HK-2 (cell line): ENCODE measurements around the gene B3GNT8.
"Not testable (repeated sequence)": the region's sequence is repeated elsewhere in the genome, so short reads cannot be mapped to it uniquely, and the experiment has no call there.

Experiments
- DNase-seq: peaks from one replicate; pipeline ENCODE4 v3.0.0-alpha.2; 2018; ENCODE audit not compliant: unreplicated experiment

B3GNT8 gene

DNA sequence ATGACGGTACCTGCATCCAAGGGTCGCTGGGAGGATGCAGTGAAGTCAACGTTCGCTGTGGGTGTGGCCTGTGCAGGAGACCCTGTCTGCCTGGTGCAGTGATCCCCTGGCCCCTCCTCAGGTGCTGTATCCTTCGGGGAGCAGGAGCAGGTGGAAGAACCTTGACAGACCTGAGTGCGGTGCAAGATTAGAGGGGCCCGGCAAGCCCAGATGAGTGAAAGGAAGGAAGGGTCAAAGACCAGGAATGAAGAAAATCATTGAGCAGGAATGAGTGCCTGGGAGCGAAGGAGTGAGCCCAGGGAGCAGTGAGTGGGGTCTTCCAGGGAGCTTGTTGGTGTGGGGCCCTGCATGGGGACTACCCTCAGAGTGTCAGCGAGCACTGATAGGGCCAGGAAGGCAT lies 12.7 kb downstream of the B3GNT8 start:
- no peak for DNase-seq

DNA sequence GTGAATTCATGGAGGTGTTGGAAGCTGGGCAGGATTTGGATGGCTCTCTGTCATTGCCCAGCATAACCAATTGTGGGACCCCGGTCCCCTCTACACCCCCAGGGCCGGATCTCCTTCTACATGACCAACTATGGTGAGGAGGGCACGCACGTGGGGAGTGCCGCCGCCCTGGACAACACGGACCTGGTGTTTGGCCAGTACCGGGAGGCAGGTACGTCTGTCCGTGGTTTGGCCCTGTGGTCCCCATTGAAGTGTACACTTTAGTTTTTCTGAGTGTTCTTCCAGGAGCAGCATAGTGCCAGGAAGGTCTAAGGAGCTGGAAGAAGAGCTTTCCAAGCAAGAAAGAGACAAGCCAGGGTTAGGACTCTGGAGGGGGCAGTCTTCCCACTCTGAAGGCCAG lies 13.2 kb downstream of the B3GNT8 start:
- DNase-seq = no peak

DNA sequence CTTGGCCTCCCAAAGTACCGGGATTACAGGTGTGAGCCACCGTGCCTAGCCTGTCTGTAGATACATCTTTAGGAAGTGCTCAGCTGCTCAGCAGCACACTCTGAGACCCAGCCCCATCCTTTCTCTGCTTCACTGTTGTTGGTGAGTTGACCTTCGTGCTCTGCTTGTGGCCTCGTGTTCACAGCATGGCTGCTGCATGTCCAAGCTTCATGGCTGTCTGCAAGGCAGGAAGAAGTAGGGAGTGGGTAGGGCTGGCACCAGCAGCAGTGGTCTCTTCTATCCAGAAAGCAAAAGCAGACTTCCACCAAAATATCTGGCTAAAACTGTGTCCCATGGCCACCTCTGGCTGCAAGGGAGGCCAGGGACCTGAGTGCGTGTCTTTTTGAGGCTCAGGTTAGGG lies 14.2 kb downstream of the B3GNT8 start:
- DNase-seq = no peak

DNA sequence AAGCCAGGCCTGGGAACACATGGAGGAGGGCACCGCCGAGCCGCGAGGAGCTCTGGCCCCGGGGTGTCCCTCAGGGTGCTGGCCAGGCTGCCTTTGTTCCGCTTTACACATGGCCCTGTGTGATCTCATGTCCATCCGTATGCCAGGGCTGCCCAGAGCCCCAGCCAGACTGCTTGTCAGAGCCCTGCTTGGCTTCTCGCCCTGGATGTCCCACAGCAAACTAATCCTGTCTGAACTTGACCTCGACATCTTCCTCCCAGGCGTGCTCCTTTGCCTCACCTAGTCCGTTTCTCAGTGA lies 15.3 kb downstream of the B3GNT8 start:
- no peak for DNase-seq

DNA sequence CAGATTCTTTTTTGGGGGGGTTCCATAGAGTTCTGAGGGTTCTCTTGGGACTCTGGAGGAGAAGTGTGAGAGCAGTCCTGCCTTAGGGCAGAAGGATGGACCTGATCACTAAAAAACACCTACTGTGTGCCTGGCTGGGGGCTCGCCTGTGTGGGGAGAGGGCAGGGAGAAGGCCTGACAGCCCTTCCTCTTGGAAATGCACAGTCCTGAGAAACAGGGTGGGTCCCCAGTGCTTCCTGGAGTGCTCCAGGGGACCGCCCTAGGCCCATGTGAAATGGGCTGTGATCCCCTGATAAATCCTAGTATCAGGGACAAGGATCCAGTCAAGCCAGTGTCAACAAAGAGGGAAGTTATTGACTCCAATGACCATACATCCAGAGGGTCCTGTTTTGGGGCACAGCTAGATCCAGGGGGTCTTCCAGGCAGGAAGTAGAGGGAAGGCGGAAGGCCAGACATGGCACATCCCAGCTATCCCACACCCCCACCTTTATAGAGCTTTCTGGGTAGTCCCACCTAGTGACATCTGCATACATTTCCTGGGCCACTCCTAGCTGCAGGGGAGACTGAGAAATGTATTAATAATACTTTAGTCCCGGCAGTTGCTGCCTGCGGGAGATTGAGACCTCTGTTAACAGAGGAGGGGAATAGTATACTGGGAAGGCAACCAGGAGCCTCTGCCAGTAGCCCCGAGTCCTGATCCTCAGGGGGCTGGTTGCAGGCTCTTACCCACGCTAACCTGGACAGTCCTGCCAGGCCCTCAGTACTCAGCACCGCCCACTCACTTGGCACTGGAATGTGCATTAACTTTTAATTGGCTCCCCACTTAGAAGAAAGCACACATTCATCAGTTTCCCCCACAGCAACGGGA lies 15.8 kb downstream of the B3GNT8 start:
- no peak for DNase-seq

DNA sequence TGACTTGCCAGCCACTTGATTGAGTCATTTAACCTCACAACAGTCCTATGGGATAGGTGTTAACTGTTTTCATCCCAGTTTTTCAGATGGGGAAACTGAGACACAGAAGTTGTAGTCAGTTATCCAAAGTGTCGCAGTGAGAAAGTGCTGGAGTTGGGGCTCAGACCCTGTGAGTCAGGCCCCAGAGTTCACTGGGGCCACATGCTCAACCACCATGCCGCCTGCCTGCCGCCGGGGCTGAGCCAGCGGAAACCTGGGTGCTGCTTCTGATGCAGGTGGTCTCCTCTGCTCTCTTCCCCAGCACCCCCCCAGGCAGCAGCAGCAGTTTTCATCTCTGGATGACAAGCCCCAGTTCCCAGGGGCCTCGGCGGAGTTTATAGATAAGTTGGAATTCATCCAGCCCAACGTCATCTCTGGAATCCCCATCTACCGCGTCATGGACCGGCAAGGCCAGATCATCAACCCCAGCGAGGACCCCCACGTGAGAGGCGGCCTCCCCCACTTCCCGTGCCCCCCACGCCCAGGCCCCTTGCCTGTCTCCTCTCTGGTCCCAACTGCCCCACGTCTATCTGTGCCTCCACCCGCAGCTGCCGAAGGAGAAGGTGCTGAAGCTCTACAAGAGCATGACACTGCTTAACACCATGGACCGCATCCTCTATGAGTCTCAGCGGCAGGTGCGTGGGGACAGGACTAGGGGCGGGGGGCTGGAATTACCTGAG lies 16.7 kb downstream of the B3GNT8 start:
- DNase-seq = no peak

DNA sequence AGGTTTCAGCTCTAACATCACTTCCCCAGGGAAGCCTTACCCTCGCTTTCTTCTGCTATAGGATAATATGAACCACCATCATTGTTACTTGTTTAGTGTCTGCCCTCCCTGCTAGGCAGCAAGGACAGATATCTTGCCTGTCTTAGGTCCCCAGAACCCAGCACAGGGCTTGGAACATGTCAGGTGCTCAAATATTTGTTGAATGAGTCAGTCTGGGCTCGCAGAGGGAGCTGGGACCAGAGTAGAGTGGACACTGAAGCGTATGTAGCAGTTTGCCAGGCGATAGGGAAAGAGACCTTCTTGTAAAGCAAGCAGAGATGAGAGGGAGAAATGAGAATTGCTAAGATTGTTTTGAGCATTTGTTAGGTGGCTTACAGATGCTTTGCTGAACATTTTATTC lies 17.9 kb downstream of the B3GNT8 start:
- peak; percentile 65 for DNase-seq

DNA sequence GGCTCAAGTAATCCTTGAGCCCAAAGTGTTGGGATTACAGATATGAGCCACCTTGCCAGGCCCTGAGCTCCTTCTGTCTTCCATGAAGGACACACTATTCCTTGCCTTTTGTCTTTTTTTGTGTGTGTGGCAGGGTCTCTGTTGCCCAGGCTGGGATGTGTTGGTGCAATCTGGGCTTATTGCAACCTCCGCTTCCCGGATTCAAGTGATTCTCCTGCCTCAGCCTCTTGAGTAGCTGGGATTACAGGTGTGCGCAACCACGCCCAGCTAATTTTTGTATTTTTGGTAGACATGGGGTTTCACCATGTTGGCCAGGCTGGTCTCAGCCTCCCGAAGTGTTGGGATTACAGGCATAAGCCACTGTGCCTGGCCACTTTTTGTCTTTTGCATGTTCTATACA lies 18.3 kb downstream of the B3GNT8 start:
- not testable (repeated sequence) for DNase-seq

DNA sequence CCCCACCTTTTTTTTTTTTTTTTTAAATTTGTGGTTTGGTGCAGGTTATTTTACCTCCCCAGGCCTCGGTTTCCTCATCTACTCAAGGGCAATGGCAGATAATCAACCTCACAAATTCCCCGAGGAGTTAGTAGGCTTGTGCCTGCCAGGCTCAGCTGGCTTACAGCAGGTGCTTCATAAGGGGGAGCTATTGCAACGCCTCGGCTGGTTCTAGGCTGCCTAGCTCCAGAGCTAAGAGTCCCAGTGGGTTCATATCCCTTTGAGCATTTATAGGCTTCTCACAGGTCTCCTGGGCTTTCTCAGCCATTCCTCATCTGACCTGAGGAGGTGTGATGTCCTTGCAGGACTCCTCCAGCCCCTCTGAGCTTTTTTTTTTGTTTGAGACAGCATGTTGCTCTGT lies 18.9 kb downstream of the B3GNT8 start:
- no peak for DNase-seq

DNA sequence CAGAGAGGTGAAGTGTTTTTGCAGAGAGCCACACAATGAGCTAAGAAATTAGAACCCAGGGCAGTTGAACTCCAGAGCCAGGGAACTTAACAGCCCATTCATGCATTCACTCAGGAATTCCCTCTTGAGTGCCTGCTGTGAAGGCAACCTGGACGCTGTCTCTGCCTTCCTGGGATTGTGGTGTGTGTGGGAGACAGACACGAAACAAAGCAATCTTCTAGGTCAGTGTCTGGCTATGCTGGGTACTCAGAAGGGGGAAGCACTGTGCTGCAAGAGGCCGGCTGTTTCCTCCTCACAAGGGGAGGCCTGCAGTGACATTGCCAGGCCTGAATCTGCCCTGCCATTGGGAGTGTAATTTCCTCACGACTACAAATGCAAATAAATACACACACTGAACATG lies 19.9 kb downstream of the B3GNT8 start:
- DNase-seq = peak; percentile 45

DNA sequence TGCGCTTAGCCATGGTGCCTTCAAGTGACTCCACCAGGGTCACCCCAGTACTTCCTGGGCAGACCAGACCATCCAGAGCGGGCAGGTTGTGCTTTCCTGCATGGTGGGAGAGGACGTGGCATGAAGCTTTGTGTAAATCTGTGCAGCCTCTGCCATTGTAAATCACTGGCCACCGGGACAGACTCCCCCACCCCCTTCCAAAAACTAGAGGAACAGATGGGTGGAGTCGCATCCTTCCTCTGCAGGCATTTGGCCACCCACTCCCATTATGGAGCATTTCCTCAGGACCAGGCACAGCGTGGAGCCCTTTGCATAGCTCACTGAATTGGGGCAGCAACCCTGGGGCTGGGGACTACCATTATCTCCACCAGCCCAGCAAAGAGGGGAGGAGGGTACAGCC lies 21.4 kb downstream of the B3GNT8 start:
- DNase-seq = no peak

DNA sequence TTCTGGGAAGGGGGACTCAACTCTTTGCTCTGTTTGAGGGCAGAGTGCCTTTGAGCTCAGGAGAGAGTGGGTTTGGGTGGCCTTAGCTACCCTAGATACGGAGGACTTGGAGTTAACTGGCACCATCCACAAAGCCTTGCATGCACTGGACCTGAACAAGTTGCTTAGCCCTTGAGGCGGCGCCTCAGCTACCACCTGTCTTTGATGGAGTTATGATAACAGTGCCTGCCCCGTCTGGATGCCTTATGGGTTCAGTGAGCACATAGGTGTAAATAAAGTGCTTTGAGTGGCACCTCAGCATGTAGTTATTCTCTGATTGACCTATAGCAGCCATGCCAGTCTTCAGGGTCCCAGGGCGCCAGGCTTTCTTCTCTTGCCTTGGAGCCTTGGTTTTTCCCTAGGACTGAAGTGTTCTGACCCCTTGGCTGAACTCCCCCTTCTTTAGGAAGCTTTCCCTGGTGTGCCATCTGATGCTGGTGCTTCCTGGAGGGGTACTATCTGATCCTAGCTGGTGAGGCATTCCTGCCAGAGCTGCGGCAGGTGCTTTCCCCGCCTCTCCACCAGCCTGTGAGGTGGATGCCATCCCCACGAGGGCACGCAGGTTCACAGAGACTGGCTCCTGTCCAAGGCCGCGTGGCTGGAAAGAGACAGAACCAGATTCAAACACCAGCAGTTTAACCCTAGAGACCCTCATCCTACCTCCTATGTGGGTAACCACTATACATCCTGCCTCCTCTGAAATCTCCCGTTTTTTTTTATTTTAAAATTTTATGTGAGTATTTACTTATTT lies 23.8 kb downstream of the B3GNT8 start:
- no peak for DNase-seq

DNA sequence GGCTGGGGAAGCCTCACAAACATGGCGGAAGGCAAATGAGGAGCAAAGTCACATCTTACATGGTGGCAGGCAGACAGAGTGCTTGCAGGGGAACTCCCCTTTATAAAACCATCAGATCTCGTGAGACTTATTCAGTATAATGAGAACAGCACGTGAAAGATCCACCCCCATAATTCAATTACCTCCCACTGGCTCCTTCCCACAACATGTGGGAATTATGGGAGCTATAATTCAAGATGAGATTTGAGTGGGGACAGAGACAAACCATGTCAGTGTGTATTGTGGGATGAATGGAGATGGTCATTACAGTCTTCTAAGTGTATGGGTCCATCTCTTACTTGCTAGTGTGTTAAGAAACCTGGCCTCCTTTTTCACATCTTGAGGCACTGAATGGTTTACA lies 25.2 kb downstream of the B3GNT8 start:
- DNase-seq = no peak

DNA sequence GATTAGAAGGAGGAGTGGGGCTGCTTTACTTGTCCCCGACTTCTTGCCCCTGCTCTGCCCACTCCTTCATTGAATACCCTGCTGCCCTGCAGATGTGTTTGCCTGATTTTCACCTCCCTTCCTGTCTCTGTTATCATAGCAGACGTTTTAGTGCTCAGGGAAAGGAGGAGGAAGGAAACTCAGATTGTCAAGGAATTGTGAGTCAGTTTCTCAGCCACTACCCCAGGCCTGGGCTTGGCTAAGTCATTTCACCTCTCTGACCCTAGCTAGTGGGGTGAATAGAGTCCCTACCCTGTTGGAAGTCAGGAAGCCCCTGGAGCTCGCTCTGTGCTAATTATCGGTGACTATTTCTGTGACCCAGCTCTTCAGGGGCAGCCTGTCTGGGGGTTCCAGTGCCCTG lies 25.7 kb downstream of the B3GNT8 start:
- DNase-seq = no peak

DNA sequence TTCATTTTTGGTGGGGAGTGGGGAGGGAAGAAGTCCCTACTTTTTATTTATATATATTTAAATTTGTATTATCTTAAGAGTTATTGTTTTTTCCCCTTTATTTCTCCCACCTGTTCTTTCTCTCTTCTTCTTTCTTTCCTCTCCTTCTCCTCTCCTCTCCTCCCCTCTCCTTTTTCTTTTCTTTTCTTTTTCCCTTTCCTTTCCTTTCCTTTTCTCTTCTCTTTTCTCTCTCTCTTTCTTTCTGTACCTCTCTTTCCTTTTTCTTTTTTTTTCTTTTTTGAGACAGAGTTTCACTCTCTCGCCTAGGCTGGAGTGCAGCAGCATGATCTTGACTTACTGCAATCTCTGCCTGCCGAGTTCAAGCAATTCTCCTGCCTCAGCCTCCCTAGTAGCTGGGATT lies 27.6 kb downstream of the B3GNT8 start:
- DNase-seq = no peak

DNA sequence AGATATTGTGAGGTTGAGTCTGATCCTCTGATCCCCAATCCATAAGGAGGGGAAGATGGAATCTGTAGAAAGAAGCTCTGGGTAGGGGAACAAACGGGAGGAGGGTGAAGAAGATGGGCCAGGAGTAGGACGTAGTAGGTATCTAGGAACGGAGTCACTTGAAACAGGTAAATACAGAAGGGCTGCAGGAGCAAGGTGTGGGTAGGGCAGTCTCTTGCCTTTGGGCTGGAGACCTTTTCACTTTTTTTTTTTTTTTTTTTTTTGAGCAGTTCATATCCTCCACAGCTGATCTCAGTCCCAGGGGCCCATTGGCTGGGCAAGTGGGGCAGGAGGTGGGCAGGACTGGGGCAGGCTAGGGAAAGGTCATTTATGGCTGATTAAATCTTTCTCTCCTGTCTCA lies 28.1 kb downstream of the B3GNT8 start:
- DNase-seq = no peak

DNA sequence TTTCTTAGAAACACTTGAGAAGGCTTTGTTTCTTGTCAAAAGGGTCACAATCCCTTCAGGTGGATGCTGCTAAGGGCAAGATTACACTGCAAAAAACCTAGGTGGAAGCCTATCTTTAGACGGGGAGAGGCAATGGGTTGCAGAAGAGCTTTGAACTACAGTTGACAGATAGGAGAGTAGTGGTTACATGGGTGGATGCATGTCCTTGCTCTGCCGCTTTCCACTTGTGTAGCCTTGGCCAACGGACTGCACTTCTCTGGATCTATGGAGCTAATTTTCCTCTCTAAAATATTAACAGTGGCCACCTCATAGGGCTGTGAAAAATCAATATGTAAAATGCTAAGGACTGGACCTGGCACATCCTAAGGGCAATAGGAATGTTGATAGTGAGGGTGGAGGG lies 28.6 kb downstream of the B3GNT8 start:
- no peak for DNase-seq

DNA sequence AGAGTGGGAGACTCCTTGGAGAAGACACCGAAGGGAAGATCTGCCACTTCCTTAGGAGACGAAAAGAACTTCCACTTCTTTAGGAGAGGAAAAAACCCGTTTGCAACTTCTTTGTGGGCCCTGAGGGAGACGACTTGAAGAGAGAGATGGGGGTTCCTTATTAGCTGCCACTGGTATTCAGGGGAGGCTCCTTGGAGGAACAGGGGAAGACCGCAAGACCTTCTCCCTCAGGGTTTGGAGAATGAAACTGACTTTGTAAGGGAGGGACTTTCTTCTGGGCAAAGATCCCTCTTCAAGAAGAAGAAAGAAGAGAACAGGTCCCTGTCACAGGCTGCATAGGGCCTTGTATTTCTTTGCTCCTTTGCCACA lies 29.1 kb downstream of the B3GNT8 start:
- DNase-seq = no peak

DNA sequence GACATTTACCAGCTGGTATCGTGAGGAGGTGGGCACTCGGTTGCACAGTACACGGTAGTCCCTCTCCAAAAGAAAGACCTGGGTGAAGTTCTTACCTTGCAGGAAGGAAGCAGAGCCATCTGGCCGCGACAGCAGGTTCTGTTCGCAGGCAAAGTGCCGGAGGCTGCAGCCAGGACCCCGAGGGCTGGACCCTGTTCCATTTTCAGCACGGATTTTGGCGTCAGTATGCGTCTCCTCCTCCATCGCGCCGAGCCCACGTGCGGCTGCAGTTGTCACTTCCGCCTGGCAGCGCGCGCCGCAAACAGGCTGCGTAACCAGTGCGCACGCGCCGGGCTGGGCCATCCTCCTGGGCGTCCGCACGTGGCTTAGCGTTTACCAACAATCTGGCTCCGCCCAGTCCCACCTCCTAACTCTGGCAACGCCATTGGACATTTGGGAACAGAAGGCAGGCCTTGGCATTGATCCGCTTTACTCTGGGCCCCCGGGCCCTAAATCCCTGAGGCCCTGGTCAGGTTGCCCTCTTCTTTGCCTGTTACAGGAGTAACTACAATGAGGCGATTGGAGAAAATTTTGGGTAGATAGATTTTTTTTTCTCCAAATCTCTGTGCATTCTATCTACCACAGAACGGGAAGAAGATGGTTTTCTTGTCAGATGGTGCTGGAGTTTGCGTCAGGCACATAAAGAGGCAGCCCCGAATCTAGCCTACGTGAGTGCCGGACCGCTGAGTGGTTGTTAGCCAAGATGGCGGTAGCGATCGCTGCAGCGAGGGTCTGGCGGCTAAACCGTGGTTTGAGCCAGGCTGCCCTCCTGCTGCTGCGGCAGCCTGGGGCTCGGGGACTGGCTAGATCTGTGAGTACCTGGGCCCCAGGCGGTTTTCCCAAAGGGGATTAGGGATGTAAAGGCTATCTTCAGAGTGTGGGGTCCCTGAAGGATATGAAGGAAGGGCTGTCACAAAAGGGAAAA lies 29.8 kb downstream of the B3GNT8 start, which contains the start of the genes BCKDHA and EXOSC5:
TSS of gene BCKDHA (plus strand) at position 733 of the 964 bp plus-strand sequence. CDS start at position 743, 10 bp downstream.
TSS of gene EXOSC5 (minus strand) at position 274 of the 964 bp plus-strand sequence. CDS start at position 243, 31 bp downstream.
- DNase-seq = peak; percentile 98

DNA sequence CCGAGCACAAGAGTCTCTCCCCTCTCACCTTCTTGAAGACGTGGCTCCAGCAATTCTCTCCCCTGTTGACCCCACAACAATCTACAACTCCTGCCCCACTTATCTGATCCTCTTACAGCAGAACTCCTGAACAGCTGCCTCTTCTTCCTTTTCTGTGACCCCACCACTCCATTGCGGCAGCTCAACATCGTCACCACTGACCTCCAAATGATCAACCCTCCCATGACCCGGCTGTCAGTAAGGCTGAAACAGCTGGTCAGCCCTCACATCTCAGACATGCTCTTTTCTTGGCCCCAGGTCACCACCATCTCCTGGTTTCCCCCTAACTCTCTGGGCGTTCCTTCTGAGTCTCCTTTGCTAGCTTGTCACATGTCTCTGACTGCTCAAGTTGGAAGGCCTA lies 31.8 kb downstream of the B3GNT8 start:
- DNase-seq = no peak

DNA sequence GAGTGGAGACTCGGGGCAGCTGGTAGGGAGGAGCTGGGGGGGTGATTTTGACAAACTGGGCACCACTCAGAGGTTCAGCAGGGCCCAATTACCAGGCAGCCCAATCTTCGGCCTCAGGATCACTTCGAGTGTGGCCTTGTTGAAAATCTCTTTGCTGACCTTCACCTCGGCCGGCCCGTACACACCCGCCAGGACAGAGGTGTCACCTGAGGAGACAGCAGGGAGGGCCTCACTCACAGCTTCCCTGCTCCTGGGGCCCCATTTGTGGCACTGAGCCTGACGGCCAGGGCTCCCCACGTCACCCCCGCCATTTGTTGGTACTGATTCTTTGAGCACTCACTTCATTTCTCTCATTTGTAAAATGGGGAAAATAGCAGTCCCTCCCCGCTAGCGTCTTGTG lies 34.4 kb downstream of the B3GNT8 start:
- DNase-seq = no peak
